Measurements from ENCODE around the gene DUS2. TPM values are rescaled to one million over a fixed set of nuclear protein-coding genes. Genes with fewer than 3 reads are reported as not detected.

Gene DUS2
- total and polyA plus RNA-seq, 4 donors, result 6.9 to 10.7 (median 7.9) TPM

GRCh38 chr16:68093816-68094613, 70.9 kb downstream of the DUS2 start (continued):
- no peak for TF ChIP-seq FOXA2 (IDR thresholded peaks at IDR 0.05)

- Histone ChIP-seq H3K9me3 (ENCODE audit: control insufficient read depth in 4 of 4, low read length in 3 of 4) (no peaks in the 10 kb centered on the region), H3K27me3 (ENCODE audit: control insufficient read depth in 4 of 4, insufficient read depth in 4 of 4, low read length in 3 of 4) (no peaks in the 10 kb centered on the region), H3K4me1 (ENCODE audit: control insufficient read depth in 4 of 4, insufficient read depth in 4 of 4, low read length in 3 of 4) (peaks cover 9 to 37% (median 20%) of the 10 kb centered on the region in 4 donors), H3K27ac (ENCODE audit: low read depth in 1 of 2, low read length in 2 of 2) (no peak overlapping the region), H3K36me3 (ENCODE audit: control insufficient read depth in 4 of 4, insufficient read depth in 3 of 4, low read depth in 1 of 4, low read length in 3 of 4) (no peaks in the 10 kb centered on the region), H3K9ac (ENCODE audit: low read depth in 1 of 2, low read length in 2 of 2) (no peak overlapping the region), H3K4me3 (ENCODE audit: low read depth in 1 of 3, low read length in 3 of 3) (no peak overlapping the region)
- no peak for TF ChIP-seq ATF3 (IDR thresholded peaks at IDR 0.05)
- no peak for TF ChIP-seq EGR1 (IDR thresholded peaks at IDR 0.05; ENCODE audit: low read depth in 2 of 2)
- no peak for TF ChIP-seq REST (IDR thresholded peaks at IDR 0.05)
- TF ChIP-seq TAF1 (conservative IDR thresholded peaks at IDR 0.05), result no peak
- no peak for TF ChIP-seq HNF4G (IDR thresholded peaks at IDR 0.05)
- no peak for TF ChIP-seq NR2F2 (IDR thresholded peaks at IDR 0.05)
- no peak for TF ChIP-seq HNF4A (conservative IDR thresholded peaks at IDR 0.05)
- TF ChIP-seq, protein P1, sequence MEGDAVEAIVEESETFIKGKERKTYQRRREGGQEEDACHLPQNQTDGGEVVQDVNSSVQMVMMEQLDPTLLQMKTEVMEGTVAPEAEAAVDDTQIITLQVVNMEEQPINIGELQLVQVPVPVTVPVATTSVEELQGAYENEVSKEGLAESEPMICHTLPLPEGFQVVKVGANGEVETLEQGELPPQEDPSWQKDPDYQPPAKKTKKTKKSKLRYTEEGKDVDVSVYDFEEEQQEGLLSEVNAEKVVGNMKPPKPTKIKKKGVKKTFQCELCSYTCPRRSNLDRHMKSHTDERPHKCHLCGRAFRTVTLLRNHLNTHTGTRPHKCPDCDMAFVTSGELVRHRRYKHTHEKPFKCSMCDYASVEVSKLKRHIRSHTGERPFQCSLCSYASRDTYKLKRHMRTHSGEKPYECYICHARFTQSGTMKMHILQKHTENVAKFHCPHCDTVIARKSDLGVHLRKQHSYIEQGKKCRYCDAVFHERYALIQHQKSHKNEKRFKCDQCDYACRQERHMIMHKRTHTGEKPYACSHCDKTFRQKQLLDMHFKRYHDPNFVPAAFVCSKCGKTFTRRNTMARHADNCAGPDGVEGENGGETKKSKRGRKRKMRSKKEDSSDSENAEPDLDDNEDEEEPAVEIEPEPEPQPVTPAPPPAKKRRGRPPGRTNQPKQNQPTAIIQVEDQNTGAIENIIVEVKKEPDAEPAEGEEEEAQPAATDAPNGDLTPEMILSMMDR (IDR thresholded peaks at IDR 0.05; ENCODE audit: low read depth, low read length, missing input control), result no peak
- no peak for TF ChIP-seq JUND (IDR thresholded peaks at IDR 0.05)
- TF ChIP-seq YY1 (IDR thresholded peaks at IDR 0.05), result no peak
- TF ChIP-seq RXRA (IDR thresholded peaks at IDR 0.05), result no peak
- TF ChIP-seq RAD21 (IDR thresholded peaks at IDR 0.05), result no peak
- TF ChIP-seq GABPA (IDR thresholded peaks at IDR 0.05 in 1 of 2, conservative IDR thresholded peaks at IDR 0.05 in 1 of 2), result no peak
- TF ChIP-seq FOXA1 (IDR thresholded peaks at IDR 0.05), result no peak
- TF ChIP-seq FOXA2 (IDR thresholded peaks at IDR 0.05), result no peak
- TF ChIP-seq SP1 (IDR thresholded peaks at IDR 0.05), result no peak
- no peak for DNase-seq (ENCODE audit: low spot score)
- 89% methylated on average over 4 of the region's 4 CpGs for WGBS
These were observed 71.5 kb downstream of the DUS2 start for GRCh38 chr16:68094614-68094934.

DNA sequence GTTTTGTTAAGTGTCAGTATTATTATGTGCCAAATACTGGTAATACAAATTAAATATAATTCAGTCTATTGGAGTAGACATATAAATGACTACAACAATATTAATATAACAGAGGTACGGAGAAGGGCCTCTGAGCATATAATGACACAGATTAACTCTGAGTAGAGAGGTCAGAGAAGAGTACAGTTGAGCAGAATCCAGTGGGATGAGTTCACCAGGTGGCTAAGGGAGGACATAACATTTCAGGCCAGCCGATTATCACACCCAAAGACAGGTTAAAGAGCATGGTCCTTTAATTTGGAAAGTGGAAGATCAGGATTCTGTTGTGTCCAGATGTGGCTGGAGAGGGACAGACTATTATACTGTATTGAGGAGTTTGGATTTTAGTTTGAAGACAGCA, 73.4 kb downstream of the DUS2 start:
- Histone ChIP-seq H3K36me3 (ENCODE audit: control insufficient read depth in 4 of 4, insufficient read depth in 3 of 4, low read depth in 1 of 4, low read length in 3 of 4) (no peaks in the 10 kb centered on the region), H3K9ac (ENCODE audit: low read depth in 1 of 2, low read length in 2 of 2) (no peak overlapping the region), H3K27me3 (ENCODE audit: control insufficient read depth in 4 of 4, insufficient read depth in 4 of 4, low read length in 3 of 4) (no peaks in the 10 kb centered on the region), H3K27ac (ENCODE audit: low read depth in 1 of 2, low read length in 2 of 2) (no peak overlapping the region), H3K9me3 (ENCODE audit: control insufficient read depth in 4 of 4, low read length in 3 of 4) (no peaks in the 10 kb centered on the region), H3K4me3 (ENCODE audit: low read depth in 1 of 3, low read length in 3 of 3) (no peak overlapping the region), H3K4me1 (ENCODE audit: control insufficient read depth in 4 of 4, insufficient read depth in 4 of 4, low read length in 3 of 4) (peaks cover 8 to 24% (median 10%) of the 10 kb centered on the region in 4 donors)
- DNase-seq (ENCODE audit: low spot score), result no peak
- no peak for TF ChIP-seq EGR1 (IDR thresholded peaks at IDR 0.05; ENCODE audit: low read depth in 2 of 2)
- TF ChIP-seq HNF4A (conservative IDR thresholded peaks at IDR 0.05), result no peak
- TF ChIP-seq YY1 (IDR thresholded peaks at IDR 0.05), result no peak
- TF ChIP-seq FOXA2 (IDR thresholded peaks at IDR 0.05), result no peak
- no peak for TF ChIP-seq JUND (IDR thresholded peaks at IDR 0.05)
- TF ChIP-seq, protein P2, sequence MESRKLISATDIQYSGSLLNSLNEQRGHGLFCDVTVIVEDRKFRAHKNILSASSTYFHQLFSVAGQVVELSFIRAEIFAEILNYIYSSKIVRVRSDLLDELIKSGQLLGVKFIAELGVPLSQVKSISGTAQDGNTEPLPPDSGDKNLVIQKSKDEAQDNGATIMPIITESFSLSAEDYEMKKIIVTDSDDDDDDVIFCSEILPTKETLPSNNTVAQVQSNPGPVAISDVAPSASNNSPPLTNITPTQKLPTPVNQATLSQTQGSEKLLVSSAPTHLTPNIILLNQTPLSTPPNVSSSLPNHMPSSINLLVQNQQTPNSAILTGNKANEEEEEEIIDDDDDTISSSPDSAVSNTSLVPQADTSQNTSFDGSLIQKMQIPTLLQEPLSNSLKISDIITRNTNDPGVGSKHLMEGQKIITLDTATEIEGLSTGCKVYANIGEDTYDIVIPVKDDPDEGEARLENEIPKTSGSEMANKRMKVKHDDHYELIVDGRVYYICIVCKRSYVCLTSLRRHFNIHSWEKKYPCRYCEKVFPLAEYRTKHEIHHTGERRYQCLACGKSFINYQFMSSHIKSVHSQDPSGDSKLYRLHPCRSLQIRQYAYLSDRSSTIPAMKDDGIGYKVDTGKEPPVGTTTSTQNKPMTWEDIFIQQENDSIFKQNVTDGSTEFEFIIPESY (IDR thresholded peaks at IDR 0.05), result no peak
- no peak for TF ChIP-seq GABPA (IDR thresholded peaks at IDR 0.05 in 1 of 2, conservative IDR thresholded peaks at IDR 0.05 in 1 of 2)
- no peak for TF ChIP-seq RXRA (IDR thresholded peaks at IDR 0.05)
- TF ChIP-seq ATF3 (IDR thresholded peaks at IDR 0.05), result no peak
- TF ChIP-seq, protein P3, sequence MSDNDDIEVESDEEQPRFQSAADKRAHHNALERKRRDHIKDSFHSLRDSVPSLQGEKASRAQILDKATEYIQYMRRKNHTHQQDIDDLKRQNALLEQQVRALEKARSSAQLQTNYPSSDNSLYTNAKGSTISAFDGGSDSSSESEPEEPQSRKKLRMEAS (IDR thresholded peaks at IDR 0.05), result no peak
- TF ChIP-seq HNF4G (IDR thresholded peaks at IDR 0.05), result no peak
- 89% methylated on average over 2 of the region's 2 CpGs for WGBS
